ENCODE data around the gene DDX1.

The DDX1 gene

GRCh38 chr2:15553519-15553918 lies 38.1 kb upstream of the DDX1 start:
- CTCF ChIA-PET = no interaction called here
- H3K9me3 ChIP-seq (ENCODE audit: control insufficient read depth, insufficient read depth, low read depth, low read length) = no peaks in the 10 kb centered on the region
- POLR2A ChIA-PET = no interaction called here

GRCh38 chr2:15553951-15554350 lies 37.7 kb upstream of the DDX1 start:
- TF ChIP-seq ZNF571 (tag by site-specific recombination; IDR thresholded peaks at IDR 0.05) = no peak
- no peak for TF ChIP-seq REST (tag by site-specific recombination; IDR thresholded peaks at IDR 0.05)
- no peak for TF ChIP-seq PBX3 (CRISPR knock-in tag; IDR thresholded peaks at IDR 0.05)
- TF ChIP-seq SALL2 (tag by site-specific recombination; IDR thresholded peaks at IDR 0.05; ENCODE audit: borderline replicate concordance) = no peak
- no peak for TF ChIP-seq ZNF335 (tag by site-specific recombination; conservative IDR thresholded peaks at IDR 0.05)
- no peak for TF ChIP-seq MYNN (tag by site-specific recombination; IDR thresholded peaks at IDR 0.05; ENCODE audit: borderline replicate concordance)
- TF ChIP-seq ZBTB21 (tag by site-specific recombination; IDR thresholded peaks at IDR 0.05) = no peak
- no peak for TF ChIP-seq ZNF639 (tag by site-specific recombination; IDR thresholded peaks at IDR 0.05)
- TF ChIP-seq ZNF645 (tag by site-specific recombination; IDR thresholded peaks at IDR 0.05) = no peak
- TF ChIP-seq ZNF555 (tag by site-specific recombination; conservative IDR thresholded peaks at IDR 0.05) = no peak
- no peak for TF ChIP-seq ZNF354C (tag by site-specific recombination; IDR thresholded peaks at IDR 0.05; ENCODE audit: borderline replicate concordance, low read depth)
- no peak for TF ChIP-seq ZNF621 (tag by site-specific recombination; IDR thresholded peaks at IDR 0.05)
- no peak for TF ChIP-seq ZNF747 (tag by site-specific recombination; IDR thresholded peaks at IDR 0.05)
- TF ChIP-seq ZNF423 (tag by site-specific recombination; IDR thresholded peaks at IDR 0.05) = no peak
- TF ChIP-seq ZNF112 (tag by site-specific recombination; IDR thresholded peaks at IDR 0.05) = no peak
- no peak for TF ChIP-seq ZNF707 (tag by site-specific recombination; IDR thresholded peaks at IDR 0.05)
- CTCF ChIA-PET = interaction anchor here (0.6 kb wide), 1 partner anchor 35 kb away, joined by 4 read pairs; no protein-coding TSS in a partner anchor
- H3K9me3 ChIP-seq (ENCODE audit: control insufficient read depth, insufficient read depth, low read depth, low read length) = no peaks in the 10 kb centered on the region
- POLR2A ChIA-PET = no interaction called here
- H3K27ac ChIP-seq (ENCODE audit: extremely low read depth, low read depth, low read length) = no peak overlapping the region
- no peaks in the 10 kb centered on the region for H3K4me1 ChIP-seq (ENCODE audit: control insufficient read depth, insufficient read depth, low read length)
- H3K36me3 ChIP-seq (ENCODE audit: control insufficient read depth in 2 of 2, insufficient read depth in 1 of 2, low read length in 2 of 2) = peaks cover 6 to 8% of the 10 kb centered on the region in 2 experiments; a peak in 2 of 3 replicates
- no peak overlapping the region for H3K4me3 ChIP-seq (ENCODE audit: low read depth, low read length)

More at GRCh38 chr2:15553519-15553918, 38.1 kb upstream of the DDX1 start:
- no peak overlapping the region for H3K4me3 ChIP-seq (ENCODE audit: low read depth, low read length)
- H3K4me1 ChIP-seq (ENCODE audit: control insufficient read depth, insufficient read depth, low read length) = no peaks in the 10 kb centered on the region
- no peak for TF ChIP-seq ZNF280C (tag by site-specific recombination; IDR thresholded peaks at IDR 0.05)
- peak; percentile 65; the same call in 1 of the 2 replicates for TF ChIP-seq ZNF596 (tag by site-specific recombination; IDR thresholded peaks at IDR 0.05)
- no peak overlapping the region for H3K27ac ChIP-seq (ENCODE audit: extremely low read depth, low read depth, low read length)
- H3K36me3 ChIP-seq (ENCODE audit: control insufficient read depth in 2 of 2, insufficient read depth in 1 of 2, low read length in 2 of 2) = peaks cover 6 to 8% of the 10 kb centered on the region in 2 experiments
